T47D (cell line): ENCODE results near the gene ARHGEF12.
A peak's percentile ranks its signal among the peaks of the same experiment; 100 is the strongest.

ENCODE experiments used
- DNase-seq, 2 experiments: peaks; one replicate each; pipeline versions ENCODE4 v3.0.0 to v3.0.0-alpha.2; 2011 to 2012; ENCODE audit warnings: low read depth in 1 of 2, low spot score in 1 of 2
- JUND ChIP-seq: IDR thresholded peaks from 2 replicates; pipeline ENCODE4 v1.6.1; 2012; ENCODE audit warnings: low read depth
- in situ Hi-C: cut with HindIII; loops from 2 replicates; pipeline ENCODE4 v1.10.0; 2016; ENCODE audit warnings: low sequenced_read_pairs, low pct_unique_long_range_greater_than_20kb

Gene ARHGEF12

GRCh38 chr11:120386774-120387371 is 50.7 kb downstream of the ARHGEF12 start:
- TF ChIP-seq JUND = 0 out of 2 replicates have a peak, but pooled peaks have one; percentile 8
- no peak for DNase-seq
- in situ Hi-C loops = no loop called here

DNA sequence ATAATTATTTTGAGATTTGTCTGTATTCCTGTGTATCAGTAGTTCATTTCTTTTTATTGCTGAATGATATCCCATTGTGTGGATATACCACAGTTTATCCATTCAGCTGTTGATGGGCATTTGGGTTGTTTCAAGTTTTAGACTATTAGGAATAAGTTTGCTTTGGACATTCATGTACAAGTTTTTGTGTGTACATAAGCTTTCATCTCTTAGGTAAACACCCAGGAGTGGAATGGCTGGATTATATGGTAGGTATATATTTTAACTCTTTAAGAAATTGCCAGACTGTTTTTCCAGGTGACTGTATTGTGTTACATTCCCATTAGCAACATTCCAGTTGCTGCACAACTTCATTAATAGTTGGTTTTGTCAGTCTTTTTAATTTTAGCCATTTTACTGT is 52.0 kb downstream of the ARHGEF12 start:
- peak in 1 of 2 experiments; percentile 37 for DNase-seq
- in situ Hi-C loops = no loop called here
- no peak for TF ChIP-seq JUND

DNA sequence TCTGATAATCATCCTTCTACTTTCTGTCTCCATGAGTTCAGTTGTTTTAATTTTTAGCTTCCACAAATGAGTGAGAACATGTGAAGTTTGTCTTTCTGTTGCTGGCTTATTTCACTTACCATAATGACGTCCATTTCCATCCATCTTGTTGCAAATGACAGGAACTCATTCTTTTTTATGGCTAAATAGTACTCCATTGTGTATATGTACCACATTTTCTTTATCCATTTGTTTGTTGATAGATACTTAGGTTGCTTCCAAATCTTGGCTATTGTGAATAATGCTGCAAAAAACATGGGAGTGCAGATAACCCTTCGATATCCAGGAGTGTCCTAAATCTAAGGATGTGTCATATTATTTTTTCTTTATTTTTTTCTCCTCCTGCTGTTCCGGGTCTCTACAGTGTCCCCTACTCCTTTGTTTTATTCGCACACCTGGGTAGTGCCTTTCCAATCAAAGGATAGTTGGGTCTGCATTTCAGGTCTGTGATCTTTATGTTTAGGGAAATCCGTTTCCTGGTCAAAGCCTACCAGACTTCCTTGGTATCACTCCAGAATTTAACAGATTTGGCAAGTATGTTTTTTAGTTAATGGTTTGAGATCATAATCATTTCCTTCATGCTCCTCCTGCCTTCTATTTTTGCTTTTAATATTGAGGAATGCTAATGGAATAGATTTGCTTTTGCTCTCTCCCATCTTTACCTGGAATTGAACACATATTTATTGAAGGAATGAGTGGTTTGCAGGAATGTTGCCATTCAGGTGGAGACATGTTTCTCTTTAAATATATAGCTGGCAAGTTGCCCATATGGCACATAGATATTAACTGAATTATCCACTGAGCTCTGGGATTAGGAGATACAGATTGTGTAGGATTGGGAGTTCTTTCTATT is 53.7 kb downstream of the ARHGEF12 start:
- peak; percentile 49; the same call in 1 of the 2 replicates for TF ChIP-seq JUND
- DNase-seq = peak in 1 of 2 experiments; percentile 71
- in situ Hi-C loops = no loop called here

GRCh38 chr11:120390585-120390922 is 54.3 kb downstream of the ARHGEF12 start:
- in situ Hi-C loops = no loop called here
- no peak; the same call in 1 of the 2 replicates for TF ChIP-seq JUND
- no peak for DNase-seq

DNA sequence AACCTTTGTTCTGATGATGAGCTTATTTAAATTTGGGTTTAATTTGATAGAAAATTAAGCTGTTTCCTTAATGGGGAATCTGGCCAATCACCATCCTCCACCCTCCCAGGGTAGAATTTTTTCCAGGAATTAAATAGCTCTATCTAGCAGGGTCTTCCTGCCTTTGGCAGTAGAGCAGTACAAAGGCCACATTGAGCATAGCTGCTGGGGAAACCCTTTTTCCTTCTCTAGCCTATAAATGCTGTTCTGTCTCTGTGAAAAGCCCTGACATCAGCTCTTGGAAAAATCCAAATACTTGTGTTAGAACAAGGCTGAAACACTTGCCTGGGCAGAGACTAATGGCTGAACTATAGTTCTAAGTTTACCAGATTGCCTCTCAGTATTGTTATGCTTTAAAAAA is 55.1 kb downstream of the ARHGEF12 start:
- TF ChIP-seq JUND = no peak
- in situ Hi-C loops = no loop called here

DNA sequence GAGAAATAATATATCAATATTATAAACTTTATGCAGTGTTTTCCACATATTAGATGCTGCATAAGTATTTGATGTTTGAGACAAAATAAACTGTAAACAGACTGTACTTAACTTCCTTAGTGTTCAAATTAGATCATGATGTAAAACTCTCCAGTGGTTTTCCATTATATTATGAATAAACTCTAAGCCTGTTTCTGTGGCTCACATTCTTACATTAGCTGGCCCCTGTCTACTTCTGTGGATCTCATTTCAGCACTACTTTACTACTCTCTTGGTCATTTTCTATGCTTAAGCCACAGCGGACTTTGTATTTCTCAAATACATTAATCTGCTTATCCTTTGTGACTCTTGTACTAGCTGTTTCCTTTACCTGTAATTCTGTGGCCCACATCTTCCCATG is 55.6 kb downstream of the ARHGEF12 start:
- TF ChIP-seq JUND = no peak
- no peak for DNase-seq
- in situ Hi-C loops = no loop called here

More for the DNA sequence above, 55.1 kb downstream of the ARHGEF12 start:
- DNase-seq = no peak

DNA sequence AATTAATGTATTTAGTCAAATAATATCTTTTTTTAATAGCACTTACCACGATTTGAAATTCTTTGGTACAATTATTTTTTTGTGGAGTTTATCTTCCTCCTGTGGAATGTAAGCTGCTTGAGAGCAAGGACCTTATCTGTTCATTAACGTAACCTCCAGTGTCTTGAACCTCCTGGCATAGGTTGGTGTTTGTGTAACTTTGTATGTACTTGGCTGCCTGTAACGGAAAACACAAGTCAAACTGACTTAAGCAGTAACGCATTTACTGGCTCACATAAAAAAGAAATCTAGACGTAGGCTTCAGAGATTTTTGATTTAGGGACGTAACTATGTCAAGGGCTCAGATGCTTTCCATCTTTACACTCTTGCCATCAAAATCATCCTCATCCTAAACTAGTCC is 56.1 kb downstream of the ARHGEF12 start:
- in situ Hi-C loops = no loop called here
- DNase-seq = no peak
- no peak for TF ChIP-seq JUND

DNA sequence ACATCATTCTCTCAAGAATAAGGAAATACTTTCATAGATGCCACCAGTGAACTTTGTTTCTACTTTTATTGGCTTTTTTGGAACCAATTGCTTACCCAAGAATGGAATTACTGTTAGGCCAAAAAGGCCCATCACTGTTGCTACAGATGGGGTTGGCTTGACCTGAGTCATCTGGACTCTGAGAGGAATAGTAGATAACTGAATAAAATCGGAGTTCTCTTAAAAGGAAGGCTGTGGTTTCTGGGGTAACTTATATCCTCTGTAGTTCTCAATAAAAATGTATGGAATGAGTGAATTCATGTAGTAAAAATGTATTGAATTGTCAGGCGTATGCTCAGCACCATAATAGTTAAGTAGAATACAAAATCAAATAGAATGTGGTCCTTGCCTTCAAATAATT is 56.6 kb downstream of the ARHGEF12 start:
- no peak for TF ChIP-seq JUND
- in situ Hi-C loops = no loop called here
- no peak for DNase-seq

GRCh38 chr11:120394119-120394518 is 57.9 kb downstream of the ARHGEF12 start:
- no peak for TF ChIP-seq JUND
- no peak for DNase-seq
- in situ Hi-C loops = no loop called here

DNA sequence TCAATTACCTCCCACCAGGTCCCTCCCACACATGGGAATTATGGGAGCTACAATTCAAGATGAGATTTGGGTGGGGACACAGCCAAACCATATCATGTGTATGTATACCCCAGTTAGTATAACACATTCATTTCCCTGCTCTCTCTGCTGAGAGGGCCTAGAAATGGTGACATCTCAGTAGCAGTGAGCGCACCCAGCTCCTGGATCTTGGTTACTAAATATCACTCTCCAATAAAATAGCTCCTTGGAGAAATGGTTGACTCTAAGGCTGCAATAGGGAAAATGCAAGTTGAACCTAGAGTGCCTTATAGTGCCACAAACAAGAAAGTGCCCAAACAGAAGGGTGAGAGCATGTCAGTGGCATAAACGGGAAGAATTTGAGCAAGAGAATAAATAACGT is 59.6 kb downstream of the ARHGEF12 start:
- in situ Hi-C loops = no loop called here
- DNase-seq = no peak
- no peak for TF ChIP-seq JUND

- no peak for DNase-seq
- in situ Hi-C loops = no loop called here
- no peak for TF ChIP-seq JUND
These were observed 61.9 kb downstream of the ARHGEF12 start for GRCh38 chr11:120398132-120398531.

- in situ Hi-C loops = no loop called here
- no peak for TF ChIP-seq JUND
- DNase-seq = no peak
These were observed 63.1 kb downstream of the ARHGEF12 start for GRCh38 chr11:120399307-120399706.
